HG02588 (cell line): Measurements from ENCODE around the gene NGEF.

ENCODE experiments used
- ATAC-seq: cut with Tn5 transposase; IDR thresholded peaks from one replicate; pipeline ENCODE4 v1.9.1; 2021; ENCODE audit warnings: mild to moderate bottlenecking, moderate library complexity; ENCODE audit not compliant: unreplicated experiment

NGEF gene

DNA sequence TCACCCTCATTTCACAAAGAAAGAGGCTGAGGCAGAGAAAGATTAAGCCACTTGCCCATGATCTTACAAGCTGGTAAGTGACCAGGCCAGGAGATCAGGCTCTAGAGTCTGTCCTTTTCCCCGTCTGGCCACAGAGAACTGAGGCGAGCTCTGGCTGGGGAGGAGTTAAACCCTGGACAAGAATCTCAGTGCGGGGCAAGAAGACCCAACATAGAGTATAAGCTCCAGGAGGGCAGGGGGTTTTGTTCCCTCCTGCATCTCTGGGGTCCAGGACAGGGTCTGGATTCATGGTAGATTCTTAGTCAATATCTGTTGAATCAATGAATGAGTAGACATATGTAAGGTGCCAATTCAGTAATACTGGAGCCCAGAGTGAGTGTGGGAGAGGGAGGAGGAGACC lies 34.1 kb upstream of the NGEF start:
- no peak for ATAC-seq

DNA sequence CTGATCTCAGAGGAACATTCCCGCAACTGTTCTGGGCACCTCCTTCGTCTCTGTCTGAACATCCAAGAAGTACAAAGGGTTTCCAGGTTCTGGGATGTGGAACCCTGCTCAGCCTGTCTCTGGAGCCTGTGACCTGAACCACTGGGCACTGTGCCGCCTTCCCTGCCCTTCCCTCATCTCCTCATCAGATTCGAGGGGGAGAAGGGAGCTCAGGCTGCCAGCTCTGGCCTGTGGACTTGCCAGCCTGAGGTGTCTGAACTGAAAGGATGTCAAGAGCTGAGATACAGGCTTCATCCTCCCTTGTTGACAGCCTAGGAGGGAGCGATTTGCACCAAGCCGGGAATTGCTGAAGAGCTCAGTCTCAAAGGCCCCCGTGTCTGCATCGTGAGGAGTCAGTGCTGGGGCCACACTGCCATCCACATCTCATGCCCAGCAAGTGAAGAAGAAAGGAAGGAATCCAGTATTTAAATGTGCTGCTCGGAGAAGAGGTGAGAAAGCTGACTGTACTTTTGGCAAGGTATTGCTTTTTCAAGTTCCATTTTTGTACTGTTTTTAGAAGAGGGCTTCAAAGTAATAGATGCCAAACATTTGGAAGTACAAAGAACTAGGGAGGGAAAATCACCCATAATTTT lies 32.0 kb upstream of the NGEF start:
- ATAC-seq = no peak

DNA sequence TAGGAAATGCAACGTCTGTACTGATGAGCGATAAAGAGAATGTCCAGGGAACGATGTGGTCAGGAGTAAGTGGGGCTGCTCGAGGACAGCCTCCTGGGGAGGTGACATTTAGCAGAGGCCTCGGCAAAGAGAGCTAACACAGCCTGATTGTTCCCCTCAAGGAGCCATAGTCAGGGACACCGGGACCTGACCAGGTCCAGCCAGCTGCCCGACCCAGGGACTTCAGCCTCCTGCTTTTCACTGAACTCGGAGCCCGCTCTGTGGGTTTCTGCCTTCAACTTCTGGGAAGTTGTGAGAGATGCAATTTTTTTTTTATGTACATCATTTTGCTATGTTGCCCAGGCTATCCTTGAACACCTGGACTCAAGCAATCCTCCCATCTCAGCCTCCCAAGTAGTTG lies 29.5 kb upstream of the NGEF start:
- ATAC-seq = no peak

DNA sequence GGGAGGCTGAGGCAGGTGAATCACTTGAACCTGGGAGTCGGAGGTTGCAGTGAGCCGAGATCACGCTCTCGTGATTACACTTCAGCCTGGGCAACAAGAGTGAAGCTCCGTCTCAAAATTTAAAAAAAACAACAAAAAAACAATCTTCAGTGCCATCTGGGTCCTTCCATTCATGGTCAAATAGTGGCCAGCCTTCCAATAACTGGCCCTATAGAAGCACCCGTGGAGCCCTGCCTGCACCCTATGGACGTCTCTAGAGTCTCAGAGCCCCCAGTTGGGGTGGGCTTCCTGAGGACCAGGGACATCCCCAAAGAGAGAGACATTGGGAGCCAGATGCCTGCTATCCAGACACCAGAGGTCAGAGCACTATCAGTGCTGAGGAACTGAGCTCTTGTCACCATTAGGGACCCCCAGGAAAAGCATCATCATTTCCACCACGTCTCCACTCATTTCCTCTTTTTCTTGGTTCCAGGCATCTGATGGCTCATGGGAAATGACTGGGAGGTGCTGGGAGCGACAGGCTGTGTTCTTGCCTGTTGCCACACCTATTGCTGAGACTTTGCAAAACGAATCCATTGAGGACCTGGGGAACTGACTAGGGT lies 28.8 kb upstream of the NGEF start:
- ATAC-seq = no peak

DNA sequence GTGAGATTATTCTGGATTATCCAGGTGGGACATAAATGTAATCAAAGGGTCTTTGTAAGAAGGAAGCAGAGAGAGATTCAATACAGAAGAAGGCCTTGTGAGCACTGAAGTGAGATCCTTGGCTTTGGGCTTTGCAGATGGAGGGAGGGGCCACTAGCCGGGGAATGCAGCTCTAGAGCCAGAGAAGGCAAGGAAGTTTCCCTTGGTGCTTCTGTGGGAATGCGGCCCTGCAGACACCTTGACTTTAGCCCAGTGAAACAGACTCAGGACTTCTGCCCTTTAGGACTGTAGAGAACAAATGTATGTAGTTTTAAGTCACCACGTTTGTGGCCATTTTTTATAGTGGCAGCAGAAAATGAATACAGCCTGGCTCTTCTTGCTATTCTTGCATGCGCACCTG lies 27.5 kb upstream of the NGEF start:
- no peak for ATAC-seq

DNA sequence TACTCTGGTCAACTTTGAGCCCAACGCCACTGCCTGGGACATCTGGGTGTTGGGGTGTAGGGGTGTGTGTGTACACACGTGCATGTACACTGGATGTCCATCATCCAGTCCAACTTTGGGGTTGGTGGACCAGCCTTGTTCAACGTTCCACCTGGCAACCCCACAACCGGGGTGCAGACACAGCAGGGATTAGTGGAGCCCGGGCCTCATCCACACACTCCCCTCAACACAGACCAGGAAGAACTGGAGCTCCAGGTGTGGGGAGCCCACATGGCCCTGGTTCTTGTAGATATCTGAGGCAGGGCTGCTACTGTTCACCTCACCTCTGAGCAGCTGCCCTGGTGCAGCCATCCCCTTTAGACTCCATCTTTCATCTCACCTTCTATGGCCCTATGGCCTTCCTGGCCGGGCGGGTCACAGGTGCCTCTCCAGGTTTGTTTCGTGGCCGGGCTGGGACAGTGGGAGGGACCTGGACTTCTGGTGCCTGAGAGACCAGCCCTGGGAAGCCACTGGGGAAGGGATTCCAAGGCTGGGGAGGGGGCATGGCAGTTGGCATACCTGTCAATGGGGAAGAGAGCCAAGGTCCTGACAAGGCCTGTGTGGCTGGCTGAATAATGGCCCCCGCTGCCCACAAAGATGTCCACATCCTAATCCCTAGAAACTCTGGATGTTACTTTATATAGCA lies 26.9 kb upstream of the NGEF start:
- no peak for ATAC-seq

DNA sequence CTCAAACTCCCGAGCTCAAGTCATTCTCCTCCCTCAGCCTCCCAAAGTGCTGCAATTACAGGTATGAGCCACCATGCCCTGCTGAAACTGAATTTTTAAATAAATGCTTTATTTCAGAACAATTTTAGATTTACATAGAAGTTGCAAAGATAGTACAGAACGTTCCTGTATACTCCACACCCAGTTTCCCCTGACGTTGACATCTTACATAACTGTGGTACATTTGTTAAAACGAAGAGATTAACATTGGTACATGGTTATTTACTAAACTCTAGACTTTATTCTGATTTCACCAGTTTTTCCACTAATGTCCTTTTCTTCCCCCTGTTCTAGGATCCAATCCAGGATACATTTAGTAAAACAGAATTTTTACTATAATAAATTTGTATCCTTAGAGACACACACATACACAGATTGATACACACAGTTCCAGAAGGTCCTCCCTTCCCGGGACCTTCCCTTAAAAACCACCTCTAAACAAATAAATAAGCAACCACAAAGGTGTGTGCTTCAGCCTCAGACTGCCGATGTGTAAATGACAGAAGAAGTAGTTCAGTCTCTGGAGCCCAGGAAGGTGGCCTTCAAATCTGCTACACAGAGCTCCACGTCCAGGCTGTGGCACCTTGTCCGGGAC lies 26.3 kb upstream of the NGEF start:
- ATAC-seq = no peak

DNA sequence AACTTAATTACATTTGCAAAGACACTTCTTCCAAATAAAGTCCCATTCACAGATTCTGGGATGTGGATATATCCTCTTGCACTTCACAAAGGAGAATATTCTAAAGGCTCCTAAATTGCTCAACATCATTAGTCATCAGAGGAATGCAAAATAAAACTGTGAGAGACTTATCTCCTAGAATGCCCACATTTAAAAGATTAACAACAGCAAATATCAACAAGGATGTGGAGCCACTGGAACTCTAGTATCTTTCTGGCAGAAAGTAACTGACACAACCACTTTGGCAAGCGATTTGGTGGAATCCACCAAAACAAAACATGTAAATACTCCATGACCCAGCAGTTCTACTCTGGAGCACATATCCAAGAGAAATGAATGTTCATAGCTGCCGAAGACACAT lies 24.0 kb upstream of the NGEF start:
- ATAC-seq = no peak

DNA sequence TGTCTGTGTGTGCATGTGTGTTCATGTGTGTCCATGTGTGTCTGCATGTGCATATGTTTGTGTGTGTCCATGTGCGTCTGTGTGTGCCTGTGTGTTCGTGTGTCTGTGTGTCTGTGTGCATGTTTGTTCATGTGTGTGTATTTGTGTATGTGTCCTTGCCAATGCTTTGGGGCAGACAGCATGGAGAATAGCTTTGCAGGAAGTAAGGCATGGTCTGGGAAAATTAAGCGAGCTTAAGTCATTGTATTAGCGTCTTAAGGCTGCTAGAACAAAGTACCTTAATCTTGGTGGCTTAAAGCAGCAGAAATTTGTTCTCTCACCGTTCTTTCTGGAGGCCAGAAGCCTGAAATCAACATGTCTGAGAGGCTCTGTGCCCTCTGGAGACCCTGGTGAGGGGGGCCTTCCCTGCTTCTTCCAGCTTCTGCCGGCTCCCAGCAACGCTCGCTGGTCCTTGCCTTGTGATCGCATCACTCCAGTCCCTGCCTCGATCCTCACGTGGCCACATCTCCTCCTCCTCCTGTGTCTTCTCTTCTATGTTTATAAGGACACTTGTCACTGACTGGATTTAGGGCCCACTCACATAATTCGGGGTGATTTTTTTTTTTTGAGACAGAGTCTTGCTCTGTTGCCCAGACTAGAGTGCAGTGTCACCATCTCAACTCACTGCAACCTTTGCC lies 23.2 kb upstream of the NGEF start:
- no peak for ATAC-seq

DNA sequence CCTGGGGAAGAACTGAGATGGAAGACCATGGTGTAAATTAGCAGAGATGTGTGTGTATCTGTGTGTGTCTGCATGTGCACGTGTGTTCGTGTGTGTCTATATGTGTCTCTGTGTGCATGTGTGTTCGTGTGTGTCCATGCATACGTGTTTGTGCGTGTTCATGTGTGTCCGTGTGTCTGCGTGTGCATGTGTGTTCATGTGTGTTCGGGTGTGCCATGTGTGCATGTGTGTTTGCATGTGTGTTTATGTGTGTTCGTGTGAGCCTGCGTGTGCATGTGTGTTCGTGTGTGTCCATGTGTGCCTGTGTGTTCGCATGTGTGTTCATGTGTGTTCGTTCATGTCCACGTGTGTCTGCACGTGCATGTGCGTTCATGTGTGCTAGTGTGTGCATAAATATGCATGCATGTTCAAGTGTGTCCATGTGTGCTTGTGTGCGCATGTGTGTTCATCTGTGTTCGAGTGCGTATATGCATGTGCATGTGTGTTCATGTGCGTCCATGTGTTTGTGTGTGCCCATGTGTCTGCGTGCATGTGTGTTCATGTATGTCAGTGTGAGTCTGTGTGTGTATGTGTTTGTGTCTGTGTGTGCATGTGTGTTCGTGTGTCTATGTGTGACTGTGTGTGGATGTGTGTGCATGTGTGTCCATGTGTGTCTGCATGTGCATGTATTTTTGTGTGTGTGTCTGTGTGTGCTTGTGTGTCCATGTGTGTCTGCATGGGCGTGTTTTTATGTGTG lies 22.5 kb upstream of the NGEF start:
- no peak for ATAC-seq

DNA sequence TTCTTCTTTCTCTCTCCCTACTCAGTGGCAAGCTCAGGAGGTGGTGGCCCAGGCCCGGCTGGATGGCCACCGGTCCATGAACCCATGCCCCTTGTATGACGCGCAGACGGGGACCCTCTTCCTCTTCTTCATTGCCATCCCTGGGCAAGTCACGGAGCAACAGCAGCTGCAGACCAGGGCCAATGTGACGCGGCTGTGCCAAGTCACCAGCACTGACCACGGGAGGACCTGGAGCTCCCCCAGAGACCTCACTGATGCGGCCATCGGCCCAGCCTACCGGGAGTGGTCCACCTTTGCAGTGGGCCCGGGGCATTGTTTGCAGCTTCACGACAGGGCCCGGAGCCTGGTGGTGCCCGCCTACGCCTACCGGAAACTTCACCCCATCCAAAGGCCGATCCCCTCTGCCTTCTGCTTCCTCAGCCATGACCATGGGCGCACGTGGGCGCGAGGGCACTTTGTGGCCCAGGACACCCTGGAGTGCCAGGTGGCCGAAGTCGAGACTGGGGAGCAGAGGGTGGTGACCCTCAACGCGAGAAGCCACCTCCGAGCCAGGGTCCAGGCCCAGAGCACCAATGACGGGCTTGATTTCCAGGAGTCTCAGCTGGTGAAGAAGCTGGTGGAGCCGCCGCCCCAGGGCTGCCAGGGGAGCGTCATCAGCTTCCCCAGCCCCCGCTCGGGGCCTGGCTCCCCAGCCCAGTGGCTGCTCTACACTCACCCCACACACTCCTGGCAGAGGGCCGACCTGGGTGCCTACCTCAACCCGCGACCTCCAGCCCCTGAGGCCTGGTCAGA lies 21.2 kb upstream of the NGEF start:
- no peak for ATAC-seq

DNA sequence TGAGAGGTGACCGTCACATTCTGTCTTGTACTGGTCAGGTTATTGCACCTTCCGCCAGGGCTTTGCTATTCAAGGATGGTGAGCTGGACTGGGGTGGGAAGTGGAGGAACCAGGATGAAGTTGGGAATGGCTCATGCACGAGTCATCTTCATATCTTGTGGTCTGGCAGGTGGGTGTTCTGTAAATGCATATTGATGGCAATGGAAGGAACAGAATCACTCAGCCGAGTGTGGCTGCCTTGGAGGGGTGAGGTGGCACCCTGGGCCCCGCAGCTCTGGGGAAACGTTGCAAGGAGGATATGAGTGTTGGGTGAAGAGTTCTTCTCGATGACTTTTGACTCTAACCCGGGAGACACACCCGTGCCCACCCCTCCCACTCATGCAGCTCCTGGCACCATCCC lies 20.6 kb upstream of the NGEF start:
- ATAC-seq = no peak

DNA sequence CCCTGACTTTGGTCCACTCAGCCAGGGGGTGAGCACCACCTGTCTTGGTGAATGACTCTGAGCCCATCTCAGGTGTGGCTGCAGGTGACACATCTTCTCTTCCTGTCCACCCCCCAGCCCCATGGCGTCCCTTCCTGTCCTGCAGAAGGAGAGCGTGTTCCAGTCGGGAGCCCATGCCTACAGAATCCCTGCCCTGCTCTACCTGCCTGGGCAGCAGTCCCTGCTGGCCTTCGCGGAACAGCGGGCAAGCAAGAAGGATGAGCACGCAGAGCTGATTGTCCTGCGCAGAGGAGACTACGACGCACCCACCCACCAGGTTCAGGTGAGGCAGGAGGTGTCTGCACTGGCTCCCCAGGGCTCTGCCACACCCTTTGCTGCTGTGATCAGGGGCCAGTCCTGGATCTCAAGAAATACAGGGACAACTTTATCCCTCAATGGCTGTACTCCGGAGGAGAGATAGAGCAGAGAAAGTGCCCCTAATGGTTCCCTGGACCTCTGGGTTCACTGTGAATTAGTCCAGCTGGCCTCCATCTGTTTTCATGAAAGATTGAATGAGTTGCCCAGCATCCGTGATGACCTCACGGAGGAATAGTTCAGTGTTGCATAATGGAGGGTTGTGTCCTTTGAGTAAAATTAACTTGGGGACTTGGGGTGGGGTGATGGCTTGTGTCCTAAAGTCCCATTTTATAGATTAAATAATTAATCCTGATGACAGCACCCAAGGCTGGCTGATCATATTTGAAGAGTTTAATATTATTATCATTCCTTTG lies 19.7 kb upstream of the NGEF start, which contains the start of gene NEU2:
Gene NEU2, plus strand, starts transcription at position 122 of the 770 bp plus-strand sequence. Its CDS starts 0 bp downstream, at position 122.
- ATAC-seq = no peak

DNA sequence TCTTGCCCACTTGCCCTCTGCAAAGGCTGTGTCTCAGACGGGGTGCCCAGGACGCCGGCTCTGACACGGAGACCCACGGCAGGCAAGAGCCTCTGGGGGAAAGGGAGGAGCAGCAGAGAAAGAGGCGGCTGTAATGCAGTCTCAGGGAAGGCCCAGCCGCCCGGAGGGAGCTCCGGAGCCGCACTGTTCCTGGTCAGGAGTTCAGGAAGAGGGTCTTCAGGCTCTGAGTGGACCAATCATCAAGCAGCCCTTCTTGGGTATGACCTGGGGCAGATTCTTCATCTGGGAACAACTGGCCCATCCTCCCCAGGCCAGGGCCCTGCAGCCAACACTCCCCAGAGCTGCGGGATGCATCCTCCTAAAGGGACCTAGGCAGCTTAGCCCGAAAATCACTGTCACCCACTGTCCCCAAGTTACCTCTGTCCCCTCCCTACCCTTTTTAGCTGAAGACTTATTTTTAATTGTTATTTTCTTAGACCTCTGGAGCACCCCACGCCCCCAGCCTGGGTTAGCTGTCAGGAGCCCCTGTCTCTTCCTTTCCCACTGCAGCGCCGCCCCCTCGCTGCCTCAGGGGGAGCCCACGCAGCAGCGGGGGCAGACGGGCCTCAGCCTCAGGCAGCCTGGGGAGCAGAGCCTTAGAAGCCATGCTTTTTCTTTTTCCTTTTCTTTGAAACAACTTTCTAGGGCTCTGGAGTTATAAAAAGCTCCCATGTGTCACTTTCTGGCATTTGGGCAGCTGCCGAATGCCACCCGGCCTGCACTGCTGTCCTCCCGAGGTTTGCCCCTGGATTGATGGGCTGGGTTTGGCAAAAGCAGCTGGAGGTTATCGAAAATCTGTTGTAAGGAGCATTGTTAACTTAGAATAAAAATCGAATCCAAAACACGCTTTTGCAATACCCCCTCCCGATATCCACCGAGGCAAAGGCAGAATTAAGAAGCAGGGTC lies 18.8 kb upstream of the NGEF start:
- no peak for ATAC-seq

DNA sequence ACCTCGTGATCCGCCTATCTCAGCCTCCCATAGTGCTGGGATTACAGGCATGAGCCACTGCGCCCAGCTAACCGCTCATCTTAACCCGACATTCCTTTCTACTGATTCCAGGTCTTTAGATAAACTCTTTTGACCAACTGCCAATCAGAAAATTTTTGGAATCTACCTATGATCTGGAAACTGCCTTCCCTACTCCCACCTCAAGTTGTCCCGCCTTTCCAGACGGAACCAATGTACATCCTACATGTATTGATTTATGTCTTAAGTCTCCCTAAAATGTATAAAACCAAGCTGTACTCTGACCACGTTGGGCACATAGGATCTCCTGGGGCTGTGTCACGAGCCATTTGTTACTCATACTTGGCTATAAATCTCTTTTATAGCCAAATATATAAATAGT lies 16.3 kb upstream of the NGEF start:
- no peak for ATAC-seq

DNA sequence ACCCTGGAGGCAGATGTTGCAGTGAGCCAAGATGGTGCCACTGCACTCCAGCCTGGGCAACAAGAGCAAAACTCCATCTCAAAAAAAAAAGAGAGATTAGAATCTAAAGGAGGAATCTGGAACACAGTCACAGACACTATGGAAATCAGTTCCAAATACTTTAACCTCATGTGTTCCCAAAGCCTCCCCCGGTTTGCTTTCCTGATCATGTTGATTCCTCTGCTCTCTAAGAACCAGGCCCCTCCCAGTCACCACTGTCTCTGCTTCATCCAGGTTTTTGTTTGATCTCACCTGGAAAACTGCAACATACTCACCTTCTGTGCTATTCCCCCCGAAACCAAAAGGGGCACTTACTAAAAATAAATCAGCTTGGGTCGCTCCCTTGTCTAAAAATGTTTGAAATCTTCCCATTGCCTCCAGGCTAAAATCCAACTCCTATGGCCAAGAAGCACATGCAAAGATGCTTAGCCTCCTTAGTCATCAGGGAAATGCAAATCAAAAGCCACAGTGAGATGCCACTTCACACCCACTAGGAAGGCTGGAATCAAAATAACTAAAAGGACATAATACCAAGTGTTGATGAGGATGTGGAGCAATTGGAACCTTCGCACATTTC lies 13.2 kb upstream of the NGEF start:
- no peak for ATAC-seq

DNA sequence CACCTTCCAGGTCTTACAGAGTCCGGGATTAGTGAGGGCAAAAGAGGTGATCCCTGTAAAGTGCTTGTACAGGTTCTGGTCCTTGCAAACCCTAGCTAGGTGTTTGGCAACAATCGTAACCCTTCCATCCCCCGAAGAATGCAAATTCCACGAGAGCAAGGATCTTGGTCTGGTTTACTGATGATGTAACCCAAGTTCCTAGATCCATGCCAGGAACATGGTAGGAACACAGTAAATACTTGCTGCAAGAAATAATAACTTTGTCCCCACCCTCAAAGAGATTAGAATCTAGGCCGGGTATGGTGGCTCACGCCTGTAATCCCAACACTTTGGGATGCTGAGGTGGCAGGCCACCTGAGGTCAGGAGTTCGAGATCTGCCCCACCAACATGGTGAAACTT lies 12.7 kb upstream of the NGEF start:
- ATAC-seq = no peak
